Kidney epithelial cell (primary cell): Measurements from ENCODE around the gene GLI1. TPM values are rescaled to one million over a fixed set of nuclear protein-coding genes. Genes with fewer than 3 reads are reported as not detected.

Experiments
- DNase-seq: peaks from one replicate; pipeline ENCODE4 v3.0.0-alpha.2; 2010; ENCODE audit warnings: low read depth
- H3K27me3 ChIP-seq: 2 replicates; pipeline ENCODE4 v1.6.0; 2011; ENCODE audit warnings: low read length; ENCODE audit not compliant: control insufficient read depth, insufficient read depth
- H3K36me3 ChIP-seq: 2 replicates; pipeline ENCODE4 v1.5.1; 2011; ENCODE audit warnings: low read length; ENCODE audit not compliant: control insufficient read depth, insufficient read depth
- H3K4me3 ChIP-seq: 2 replicates; pipeline ENCODE4 v1.5.1; 2011; ENCODE audit warnings: low read depth, mild to moderate bottlenecking, control low read depth, low read length
- total RNA-seq: library from RNA; depleted of rRNA; stranded (reverse); fragments of >200 nt; gene quantifications from 2 replicates; pipeline ENCODE4 v1.2.3, GENCODE V29; 2015
- TF ChIP-seq, protein P1 (sequence below): IDR thresholded peaks from 2 replicates; pipeline ENCODE4 v1.5.1; 2011; ENCODE audit warnings: mild to moderate bottlenecking, moderate library complexity, low read length, control low read depth, inconsistent platforms; ENCODE audit not compliant: insufficient read depth, poor library complexity, severe bottlenecking

The GLI1 gene
- total RNA-seq, 1 donor from 2014 or later, result 1.6 TPM

DNA sequence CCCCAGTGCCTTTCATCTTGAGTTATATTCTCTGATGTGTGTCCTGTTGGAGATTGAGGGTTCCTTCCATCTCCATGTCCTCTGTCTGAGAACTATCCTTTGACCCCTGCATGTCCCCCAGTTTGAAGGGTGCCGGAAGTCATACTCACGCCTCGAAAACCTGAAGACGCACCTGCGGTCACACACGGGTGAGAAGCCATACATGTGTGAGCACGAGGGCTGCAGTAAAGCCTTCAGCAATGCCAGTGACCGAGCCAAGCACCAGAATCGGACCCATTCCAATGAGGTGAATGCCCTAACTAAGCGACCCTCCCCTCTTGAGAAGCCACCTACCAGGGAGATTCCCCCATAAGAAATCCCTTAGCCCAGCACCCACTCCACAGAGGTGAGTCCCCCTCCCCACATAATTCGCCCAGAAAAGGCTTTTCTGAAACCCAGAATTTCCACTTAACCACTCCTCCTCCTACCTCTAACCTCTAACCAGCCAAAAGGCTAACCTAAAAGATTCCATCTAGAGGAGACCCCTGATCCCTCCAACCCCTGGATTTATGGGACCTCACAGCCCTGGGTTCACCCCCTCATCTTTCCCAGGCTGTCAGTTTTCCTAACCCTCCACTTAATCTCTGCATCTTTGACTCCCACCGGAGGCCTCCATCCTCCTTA lies 7.8 kb downstream of the GLI1 start:
- H3K27me3 ChIP-seq, result peaks cover 38% of the 10 kb centered on the region
- TF ChIP-seq, protein P1, sequence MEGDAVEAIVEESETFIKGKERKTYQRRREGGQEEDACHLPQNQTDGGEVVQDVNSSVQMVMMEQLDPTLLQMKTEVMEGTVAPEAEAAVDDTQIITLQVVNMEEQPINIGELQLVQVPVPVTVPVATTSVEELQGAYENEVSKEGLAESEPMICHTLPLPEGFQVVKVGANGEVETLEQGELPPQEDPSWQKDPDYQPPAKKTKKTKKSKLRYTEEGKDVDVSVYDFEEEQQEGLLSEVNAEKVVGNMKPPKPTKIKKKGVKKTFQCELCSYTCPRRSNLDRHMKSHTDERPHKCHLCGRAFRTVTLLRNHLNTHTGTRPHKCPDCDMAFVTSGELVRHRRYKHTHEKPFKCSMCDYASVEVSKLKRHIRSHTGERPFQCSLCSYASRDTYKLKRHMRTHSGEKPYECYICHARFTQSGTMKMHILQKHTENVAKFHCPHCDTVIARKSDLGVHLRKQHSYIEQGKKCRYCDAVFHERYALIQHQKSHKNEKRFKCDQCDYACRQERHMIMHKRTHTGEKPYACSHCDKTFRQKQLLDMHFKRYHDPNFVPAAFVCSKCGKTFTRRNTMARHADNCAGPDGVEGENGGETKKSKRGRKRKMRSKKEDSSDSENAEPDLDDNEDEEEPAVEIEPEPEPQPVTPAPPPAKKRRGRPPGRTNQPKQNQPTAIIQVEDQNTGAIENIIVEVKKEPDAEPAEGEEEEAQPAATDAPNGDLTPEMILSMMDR, result no peak
- no peak for DNase-seq
- no peaks in the 10 kb centered on the region for H3K36me3 ChIP-seq
- no peak overlapping the region for H3K4me3 ChIP-seq

DNA sequence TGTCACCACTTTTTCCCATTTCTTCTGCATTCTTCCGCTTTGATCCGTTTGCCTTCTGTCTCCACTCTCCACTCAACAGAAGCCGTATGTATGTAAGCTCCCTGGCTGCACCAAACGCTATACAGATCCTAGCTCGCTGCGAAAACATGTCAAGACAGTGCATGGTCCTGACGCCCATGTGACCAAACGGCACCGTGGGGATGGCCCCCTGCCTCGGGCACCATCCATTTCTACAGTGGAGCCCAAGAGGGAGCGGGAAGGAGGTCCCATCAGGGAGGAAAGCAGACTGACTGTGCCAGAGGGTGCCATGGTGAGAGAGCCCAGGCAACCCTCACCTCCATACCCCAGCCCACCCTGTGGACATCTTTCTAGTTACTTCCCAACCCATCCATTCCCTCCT lies 8.3 kb downstream of the GLI1 start:
- DNase-seq, result no peak
- peaks cover 42% of the 10 kb centered on the region for H3K27me3 ChIP-seq
- H3K4me3 ChIP-seq, result no peak overlapping the region
- TF ChIP-seq, protein P1, result no peak
- no peaks in the 10 kb centered on the region for H3K36me3 ChIP-seq

DNA sequence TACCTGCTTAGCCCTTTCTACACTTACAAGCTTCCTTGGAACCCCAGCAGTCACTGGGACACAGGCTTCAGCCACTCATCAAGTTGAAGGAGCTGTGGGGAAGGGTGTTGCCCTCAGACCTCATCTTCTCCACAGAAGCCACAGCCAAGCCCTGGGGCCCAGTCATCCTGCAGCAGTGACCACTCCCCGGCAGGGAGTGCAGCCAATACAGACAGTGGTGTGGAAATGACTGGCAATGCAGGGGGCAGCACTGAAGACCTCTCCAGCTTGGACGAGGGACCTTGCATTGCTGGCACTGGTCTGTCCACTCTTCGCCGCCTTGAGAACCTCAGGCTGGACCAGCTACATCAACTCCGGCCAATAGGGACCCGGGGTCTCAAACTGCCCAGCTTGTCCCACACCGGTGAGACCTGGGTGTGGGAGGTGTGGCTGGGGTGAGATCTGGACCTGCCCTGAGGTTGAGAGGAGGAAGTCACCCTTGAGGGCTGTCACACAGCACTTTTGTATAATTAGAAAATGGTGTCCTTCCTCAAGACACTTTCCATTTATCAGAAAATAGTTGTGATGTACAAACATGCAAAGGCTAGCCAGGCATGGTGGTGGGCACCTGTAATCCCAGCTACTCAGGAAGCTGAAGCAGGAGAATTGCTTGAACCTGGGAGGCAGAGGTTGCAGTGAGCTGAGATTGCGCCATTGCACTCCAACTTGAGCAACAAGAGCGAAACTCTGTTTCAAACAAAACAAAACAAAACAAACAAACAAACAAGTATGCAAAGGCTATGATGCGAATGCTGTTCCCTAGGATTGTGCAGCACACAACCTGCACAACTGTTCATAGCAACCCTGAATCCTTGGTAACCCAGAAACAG lies 9.9 kb downstream of the GLI1 start:
- no peak overlapping the region for H3K4me3 ChIP-seq
- H3K27me3 ChIP-seq, result peaks cover 52% of the 10 kb centered on the region
- TF ChIP-seq, protein P1, result no peak
- DNase-seq, result no peak
- H3K36me3 ChIP-seq, result no peaks in the 10 kb centered on the region

DNA sequence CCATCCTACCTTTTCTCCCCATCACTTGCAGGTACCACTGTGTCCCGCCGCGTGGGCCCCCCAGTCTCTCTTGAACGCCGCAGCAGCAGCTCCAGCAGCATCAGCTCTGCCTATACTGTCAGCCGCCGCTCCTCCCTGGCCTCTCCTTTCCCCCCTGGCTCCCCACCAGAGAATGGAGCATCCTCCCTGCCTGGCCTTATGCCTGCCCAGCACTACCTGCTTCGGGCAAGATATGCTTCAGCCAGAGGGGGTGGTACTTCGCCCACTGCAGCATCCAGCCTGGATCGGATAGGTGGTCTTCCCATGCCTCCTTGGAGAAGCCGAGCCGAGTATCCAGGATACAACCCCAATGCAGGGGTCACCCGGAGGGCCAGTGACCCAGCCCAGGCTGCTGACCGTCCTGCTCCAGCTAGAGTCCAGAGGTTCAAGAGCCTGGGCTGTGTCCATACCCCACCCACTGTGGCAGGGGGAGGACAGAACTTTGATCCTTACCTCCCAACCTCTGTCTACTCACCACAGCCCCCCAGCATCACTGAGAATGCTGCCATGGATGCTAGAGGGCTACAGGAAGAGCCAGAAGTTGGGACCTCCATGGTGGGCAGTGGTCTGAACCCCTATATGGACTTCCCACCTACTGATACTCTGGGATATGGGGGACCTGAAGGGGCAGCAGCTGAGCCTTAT lies 10.8 kb downstream of the GLI1 start:
- Histone ChIP-seq H3K4me3 (no peak overlapping the region), H3K27me3 (peaks cover 56% of the 10 kb centered on the region), H3K36me3 (no peaks in the 10 kb centered on the region)
- TF ChIP-seq, protein P1, result no peak
- DNase-seq, result no peak

DNA sequence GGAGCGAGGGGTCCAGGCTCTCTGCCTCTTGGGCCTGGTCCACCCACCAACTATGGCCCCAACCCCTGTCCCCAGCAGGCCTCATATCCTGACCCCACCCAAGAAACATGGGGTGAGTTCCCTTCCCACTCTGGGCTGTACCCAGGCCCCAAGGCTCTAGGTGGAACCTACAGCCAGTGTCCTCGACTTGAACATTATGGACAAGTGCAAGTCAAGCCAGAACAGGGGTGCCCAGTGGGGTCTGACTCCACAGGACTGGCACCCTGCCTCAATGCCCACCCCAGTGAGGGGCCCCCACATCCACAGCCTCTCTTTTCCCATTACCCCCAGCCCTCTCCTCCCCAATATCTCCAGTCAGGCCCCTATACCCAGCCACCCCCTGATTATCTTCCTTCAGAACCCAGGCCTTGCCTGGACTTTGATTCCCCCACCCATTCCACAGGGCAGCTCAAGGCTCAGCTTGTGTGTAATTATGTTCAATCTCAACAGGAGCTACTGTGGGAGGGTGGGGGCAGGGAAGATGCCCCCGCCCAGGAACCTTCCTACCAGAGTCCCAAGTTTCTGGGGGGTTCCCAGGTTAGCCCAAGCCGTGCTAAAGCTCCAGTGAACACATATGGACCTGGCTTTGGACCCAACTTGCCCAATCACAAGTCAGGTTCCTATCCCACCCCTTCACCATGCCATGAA lies 11.5 kb downstream of the GLI1 start:
- Histone ChIP-seq H3K36me3 (no peaks in the 10 kb centered on the region), H3K27me3 (peaks cover 61% of the 10 kb centered on the region), H3K4me3 (no peak overlapping the region)
- TF ChIP-seq, protein P1, result no peak
- DNase-seq, result no peak
